Prostate gland (tissue), 2 donors: Measurements from ENCODE around the gene CTBP2. TPM values are rescaled to one million over a fixed set of nuclear protein-coding genes. Genes with fewer than 3 reads are reported as not detected.

Experiments
- DNase-seq: peaks from one replicate; pipeline ENCODE4 v3.0.0-alpha.2; 2019; ENCODE audit warnings: low spot score
- H3K27ac ChIP-seq, 2 donors: fragments of 200-600 bp; sonication (generic); 2 replicates each; pipeline ENCODE4 v1.5.1; 2017 to 2019
- H3K27me3 ChIP-seq: fragments of 200-600 bp; sonication (generic); replicated peaks from 2 replicates; pipeline ENCODE4 v1.5.1; 2019; ENCODE audit not compliant: insufficient read depth
- H3K36me3 ChIP-seq, 2 donors: fragments of 200-600 bp; sonication (generic); 1 replicate in 1 of 2; 2 replicates in 1 of 2; pipeline versions ENCODE4 v1.5.1 to v1.8.1; 2017 to 2019
- H3K4me1 ChIP-seq: fragments of 200-600 bp; sonication (generic); replicated peaks from 2 replicates; pipeline ENCODE4 v1.5.1; 2019
- H3K4me3 ChIP-seq, 2 donors: fragments of 200-600 bp; sonication (generic); 2 replicates each; pipeline ENCODE4 v1.5.1; 2017 to 2019
- H3K9me3 ChIP-seq: fragments of 200-600 bp; sonication (generic); 2 replicates; pipeline ENCODE4 v1.5.1; 2017
- POLR2A ChIP-seq: fragments of 450-650 bp; IDR thresholded peaks from one replicate; pipeline ENCODE4 v1.6.1; 2016; ENCODE audit warnings: antibody characterized with exemption, mild to moderate bottlenecking
- POLR2AphosphoS5 ChIP-seq: sonication (generic); formaldehyde crosslinking; IDR thresholded peaks from one replicate; pipeline ENCODE4 v1.6.1; 2017; ENCODE audit warnings: antibody characterized with exemption
- WGBS: methylation state at CpG from one replicate; pipeline ENCODE4 v1.1.5; 2018; 5-methylcytosine and 5-hydroxymethylcytosine counted together
- intact Hi-C: fragments of 100-400 bp; cut with DNase I; formaldehyde crosslinking; loops from one replicate; pipeline ENCODE4 v1.14.2; 2022
- total RNA-seq, 2 donors: library from RNA; depleted of rRNA; stranded (reverse); fragments of >200 nt; gene quantifications; one replicate each; pipeline ENCODE4 v1.1.0, GENCODE V29; 2016
- TF ChIP-seq, protein P1 (sequence below), 4 experiments: fragments of 200-600 bp in 2 of 4; fragments of 450-650 bp in 2 of 4; sonication (generic) in 2 of 4; IDR thresholded peaks; 1 replicate in 3 of 4; 2 replicates in 1 of 4; pipeline ENCODE4 v1.5.1; 2016 to 2019; ENCODE audit warnings: antibody characterized with exemption in 4 of 4, mild to moderate bottlenecking in 2 of 4, moderate library complexity in 2 of 4

The CTBP2 gene
- total RNA-seq, 2 donors from 2014 or later, result 70.2 to 89.7 TPM

DNA sequence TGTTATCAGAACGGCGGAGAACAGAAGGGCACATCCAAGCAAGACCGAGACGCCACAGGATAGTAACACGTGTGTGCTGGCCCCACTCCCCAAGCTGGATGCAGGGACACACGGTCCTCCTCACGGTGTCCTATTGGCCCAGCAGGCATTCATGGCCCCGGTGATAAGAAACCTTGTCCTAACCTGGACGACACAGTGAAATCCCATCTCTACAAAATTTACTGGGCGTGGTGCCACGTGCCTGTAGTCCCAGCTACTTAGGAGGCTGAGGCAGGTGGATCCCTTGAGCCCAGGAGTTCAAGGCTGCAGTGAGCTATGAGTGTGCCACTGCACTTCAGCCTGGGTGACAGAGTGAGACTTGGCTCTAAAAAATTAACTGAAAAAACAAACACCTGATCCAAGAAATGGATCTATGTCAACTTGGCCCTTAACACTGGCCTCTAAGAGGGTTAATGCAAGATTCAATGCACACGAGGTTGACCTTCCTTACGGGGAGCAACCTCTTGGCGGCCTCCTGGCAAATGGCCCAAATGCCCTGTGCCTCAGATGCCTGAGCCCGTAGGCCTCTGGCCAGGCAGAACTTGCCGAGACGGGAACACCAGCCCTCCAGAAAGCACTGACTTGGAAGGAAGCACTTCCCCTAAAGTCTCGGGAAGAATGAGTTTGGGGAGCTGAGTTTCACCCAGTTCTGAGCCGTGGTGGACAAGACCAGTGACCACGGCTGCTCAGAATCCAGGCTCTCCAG lies 146.1 kb downstream of the CTBP2 start:
- H3K4me1 ChIP-seq, result peaks cover 25% of the 10 kb centered on the region
- DNase-seq, result no peak
- no peaks in the 10 kb centered on the region for H3K9me3 ChIP-seq
- intact Hi-C loops, result no loop called here
- H3K27ac ChIP-seq, result peak overlapping the region in 1 of 2 donors; percentile 39
- TF ChIP-seq, protein P1, sequence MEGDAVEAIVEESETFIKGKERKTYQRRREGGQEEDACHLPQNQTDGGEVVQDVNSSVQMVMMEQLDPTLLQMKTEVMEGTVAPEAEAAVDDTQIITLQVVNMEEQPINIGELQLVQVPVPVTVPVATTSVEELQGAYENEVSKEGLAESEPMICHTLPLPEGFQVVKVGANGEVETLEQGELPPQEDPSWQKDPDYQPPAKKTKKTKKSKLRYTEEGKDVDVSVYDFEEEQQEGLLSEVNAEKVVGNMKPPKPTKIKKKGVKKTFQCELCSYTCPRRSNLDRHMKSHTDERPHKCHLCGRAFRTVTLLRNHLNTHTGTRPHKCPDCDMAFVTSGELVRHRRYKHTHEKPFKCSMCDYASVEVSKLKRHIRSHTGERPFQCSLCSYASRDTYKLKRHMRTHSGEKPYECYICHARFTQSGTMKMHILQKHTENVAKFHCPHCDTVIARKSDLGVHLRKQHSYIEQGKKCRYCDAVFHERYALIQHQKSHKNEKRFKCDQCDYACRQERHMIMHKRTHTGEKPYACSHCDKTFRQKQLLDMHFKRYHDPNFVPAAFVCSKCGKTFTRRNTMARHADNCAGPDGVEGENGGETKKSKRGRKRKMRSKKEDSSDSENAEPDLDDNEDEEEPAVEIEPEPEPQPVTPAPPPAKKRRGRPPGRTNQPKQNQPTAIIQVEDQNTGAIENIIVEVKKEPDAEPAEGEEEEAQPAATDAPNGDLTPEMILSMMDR (IDR thresholded peaks at IDR 0.05), result no peak
- TF ChIP-seq POLR2AphosphoS5 (no peak), POLR2A (no peak)
- 58% methylated on average over 20 of the region's 20 CpGs for WGBS
- H3K27me3 ChIP-seq, result no peaks in the 10 kb centered on the region
- no peaks in the 10 kb centered on the region for H3K36me3 ChIP-seq
- no peak overlapping the region for H3K4me3 ChIP-seq

DNA sequence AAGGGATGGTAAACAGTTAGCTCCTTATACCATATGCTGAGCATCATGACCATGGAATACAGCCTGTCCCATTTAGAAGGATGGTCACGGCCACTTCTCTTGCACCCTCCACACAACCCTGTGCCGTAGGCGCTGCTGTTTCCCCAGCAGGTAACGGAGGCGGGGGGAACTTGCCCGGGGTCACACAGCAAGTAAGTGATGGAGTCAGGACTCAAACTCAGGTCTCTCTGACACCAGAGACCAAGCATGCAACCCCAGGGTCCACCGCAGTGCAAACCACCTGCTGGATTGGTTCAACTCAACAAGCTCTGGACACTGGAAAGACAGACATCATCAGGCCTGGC lies 146.9 kb downstream of the CTBP2 start:
- Histone ChIP-seq H3K9me3 (no peaks in the 10 kb centered on the region), H3K27me3 (no peaks in the 10 kb centered on the region), H3K4me3 (no peak overlapping the region), H3K36me3 (no peaks in the 10 kb centered on the region), H3K4me1 (peaks cover 25% of the 10 kb centered on the region), H3K27ac (no peak overlapping the region)
- no peak for DNase-seq
- 89% methylated on average over 7 of the region's 7 CpGs for WGBS
- no peak for TF ChIP-seq POLR2A
- no peak for TF ChIP-seq POLR2AphosphoS5
- TF ChIP-seq, protein P1 (IDR thresholded peaks at IDR 0.05), result no peak
- intact Hi-C loops, result no loop called here

GRCh38 chr10:125012851-125013528 lies 147.4 kb downstream of the CTBP2 start:
- intact Hi-C loops, result no loop called here
- TF ChIP-seq POLR2AphosphoS5 (no peak), POLR2A (no peak)
- TF ChIP-seq, protein P1 (IDR thresholded peaks at IDR 0.05), result no peak
- 60% methylated on average over 12 of the region's 15 CpGs for WGBS
- peaks cover 25% of the 10 kb centered on the region for H3K4me1 ChIP-seq
- no peak overlapping the region for H3K4me3 ChIP-seq
- H3K9me3 ChIP-seq, result no peaks in the 10 kb centered on the region
- no peak for DNase-seq
- peak overlapping the region; percentile 56 to 80 for H3K27ac ChIP-seq
- H3K27me3 ChIP-seq, result no peaks in the 10 kb centered on the region
- no peaks in the 10 kb centered on the region for H3K36me3 ChIP-seq

- H3K9me3 ChIP-seq, result no peaks in the 10 kb centered on the region
- intact Hi-C loops, result no loop called here
- DNase-seq, result no peak
- H3K4me1 ChIP-seq, result peaks cover 21% of the 10 kb centered on the region
- peak overlapping the region; percentile 56 to 80 for H3K27ac ChIP-seq
- H3K4me3 ChIP-seq, result no peak overlapping the region
- H3K36me3 ChIP-seq, result no peaks in the 10 kb centered on the region
- 74% methylated on average over 27 of the region's 27 CpGs for WGBS
- no peaks in the 10 kb centered on the region for H3K27me3 ChIP-seq
- TF ChIP-seq POLR2AphosphoS5 (no peak), POLR2A (no peak)
- TF ChIP-seq, protein P1 (IDR thresholded peaks at IDR 0.05), result no peak
Measured at GRCh38 chr10:125011926-125012705, 148.2 kb downstream of the CTBP2 start.
